ENCODE data around the gene CD99L2.

The CD99L2 gene

GRCh38 chrX:150871341-150871811, 27.1 kb downstream of the CD99L2 start:
- no peak for DNase-seq (ENCODE audit: low read depth)
- TF ChIP-seq CTCF (IDR thresholded peaks at IDR 0.05; ENCODE audit: control insufficient read depth, insufficient read depth, low read depth, low read length, missing control alignments) = no peak

GRCh38 chrX:150870487-150871340, 27.8 kb downstream of the CD99L2 start:
- no peak for TF ChIP-seq CTCF (IDR thresholded peaks at IDR 0.05; ENCODE audit: control insufficient read depth, insufficient read depth, low read depth, low read length, missing control alignments)
- no peak overlapping the region for H3K4me3 ChIP-seq (ENCODE audit: control insufficient read depth, low read depth, low read length)
- no peak for DNase-seq (ENCODE audit: low read depth)

More at GRCh38 chrX:150871341-150871811, 27.1 kb downstream of the CD99L2 start:
- no peak overlapping the region for H3K4me3 ChIP-seq (ENCODE audit: control insufficient read depth, low read depth, low read length)

- no peak for TF ChIP-seq CTCF (IDR thresholded peaks at IDR 0.05; ENCODE audit: control insufficient read depth, insufficient read depth, low read depth, low read length, missing control alignments)
- no peak overlapping the region for H3K4me3 ChIP-seq (ENCODE audit: control insufficient read depth, low read depth, low read length)
- no peak for DNase-seq (ENCODE audit: low read depth)
Measured at GRCh38 chrX:150870029-150870428, 28.4 kb downstream of the CD99L2 start.

GRCh38 chrX:150869450-150869849, 29.0 kb downstream of the CD99L2 start:
- TF ChIP-seq CTCF (IDR thresholded peaks at IDR 0.05; ENCODE audit: control insufficient read depth, insufficient read depth, low read depth, low read length, missing control alignments) = no peak
- no peak overlapping the region for H3K4me3 ChIP-seq (ENCODE audit: control insufficient read depth, low read depth, low read length)
- DNase-seq (ENCODE audit: low read depth) = no peak

GRCh38 chrX:150868625-150869024, 29.8 kb downstream of the CD99L2 start:
- TF ChIP-seq CTCF (IDR thresholded peaks at IDR 0.05; ENCODE audit: control insufficient read depth, insufficient read depth, low read depth, low read length, missing control alignments) = no peak
- DNase-seq (ENCODE audit: low read depth) = no peak
- H3K4me3 ChIP-seq (ENCODE audit: control insufficient read depth, low read depth, low read length) = no peak overlapping the region

- no peak for DNase-seq (ENCODE audit: low read depth)
- no peak overlapping the region for H3K4me3 ChIP-seq (ENCODE audit: control insufficient read depth, low read depth, low read length)
- no peak for TF ChIP-seq CTCF (IDR thresholded peaks at IDR 0.05; ENCODE audit: control insufficient read depth, insufficient read depth, low read depth, low read length, missing control alignments)
Measured at GRCh38 chrX:150864127-150864526, 34.3 kb downstream of the CD99L2 start.
